ENCODE measurements around the gene FTO.
"Not testable (repeated sequence)": the region's sequence is repeated elsewhere in the genome, so short reads cannot be mapped to it uniquely, and the experiment has no call there.

The FTO gene

GRCh38 chr16:53672461-53672860 is 31.5 kb upstream of the FTO start:
- no peak for DNase-seq (ENCODE audit: low read depth)
- no peak overlapping the region for H3K4me3 ChIP-seq (ENCODE audit: low read depth, low read length)
- TF ChIP-seq, protein P1, sequence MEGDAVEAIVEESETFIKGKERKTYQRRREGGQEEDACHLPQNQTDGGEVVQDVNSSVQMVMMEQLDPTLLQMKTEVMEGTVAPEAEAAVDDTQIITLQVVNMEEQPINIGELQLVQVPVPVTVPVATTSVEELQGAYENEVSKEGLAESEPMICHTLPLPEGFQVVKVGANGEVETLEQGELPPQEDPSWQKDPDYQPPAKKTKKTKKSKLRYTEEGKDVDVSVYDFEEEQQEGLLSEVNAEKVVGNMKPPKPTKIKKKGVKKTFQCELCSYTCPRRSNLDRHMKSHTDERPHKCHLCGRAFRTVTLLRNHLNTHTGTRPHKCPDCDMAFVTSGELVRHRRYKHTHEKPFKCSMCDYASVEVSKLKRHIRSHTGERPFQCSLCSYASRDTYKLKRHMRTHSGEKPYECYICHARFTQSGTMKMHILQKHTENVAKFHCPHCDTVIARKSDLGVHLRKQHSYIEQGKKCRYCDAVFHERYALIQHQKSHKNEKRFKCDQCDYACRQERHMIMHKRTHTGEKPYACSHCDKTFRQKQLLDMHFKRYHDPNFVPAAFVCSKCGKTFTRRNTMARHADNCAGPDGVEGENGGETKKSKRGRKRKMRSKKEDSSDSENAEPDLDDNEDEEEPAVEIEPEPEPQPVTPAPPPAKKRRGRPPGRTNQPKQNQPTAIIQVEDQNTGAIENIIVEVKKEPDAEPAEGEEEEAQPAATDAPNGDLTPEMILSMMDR (IDR thresholded peaks at IDR 0.05; ENCODE audit: insufficient read depth, low read depth, low read length, missing control alignments) = no peak

DNA sequence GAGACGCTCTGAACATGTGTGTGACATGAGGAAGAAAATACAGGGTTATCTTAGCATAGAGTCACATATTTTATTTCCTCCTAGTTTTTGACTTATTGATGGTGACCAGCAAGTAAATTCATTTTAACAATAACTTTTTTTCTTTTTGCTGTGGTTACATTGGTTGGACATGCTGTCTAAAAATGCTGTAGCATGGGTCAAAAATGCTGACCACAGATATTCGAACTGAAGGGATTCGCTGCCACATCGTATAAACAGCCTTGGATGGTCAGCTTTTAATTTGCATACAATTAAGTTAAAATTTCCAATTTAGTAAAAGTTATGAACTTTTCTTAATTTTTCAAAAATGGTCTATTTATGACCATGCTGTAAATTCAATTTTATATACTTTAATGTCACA is 30.8 kb upstream of the FTO start:
- no peak overlapping the region for H3K4me3 ChIP-seq (ENCODE audit: low read depth, low read length)
- TF ChIP-seq, protein P1 (IDR thresholded peaks at IDR 0.05; ENCODE audit: insufficient read depth, low read depth, low read length, missing control alignments) = no peak
- no peak for DNase-seq (ENCODE audit: low read depth)

- no peak overlapping the region for H3K4me3 ChIP-seq (ENCODE audit: low read depth, low read length)
- TF ChIP-seq, protein P1 (IDR thresholded peaks at IDR 0.05; ENCODE audit: insufficient read depth, low read depth, low read length, missing control alignments) = no peak
- DNase-seq (ENCODE audit: low read depth) = no peak
These were observed 25.8 kb upstream of the FTO start for GRCh38 chr16:53678155-53678554.

- TF ChIP-seq, protein P1 (IDR thresholded peaks at IDR 0.05; ENCODE audit: insufficient read depth, low read depth, low read length, missing control alignments) = no peak
- DNase-seq (ENCODE audit: low read depth) = no peak
- H3K4me3 ChIP-seq (ENCODE audit: low read depth, low read length) = no peak overlapping the region
These were observed 25.1 kb upstream of the FTO start for GRCh38 chr16:53678756-53679343.

DNA sequence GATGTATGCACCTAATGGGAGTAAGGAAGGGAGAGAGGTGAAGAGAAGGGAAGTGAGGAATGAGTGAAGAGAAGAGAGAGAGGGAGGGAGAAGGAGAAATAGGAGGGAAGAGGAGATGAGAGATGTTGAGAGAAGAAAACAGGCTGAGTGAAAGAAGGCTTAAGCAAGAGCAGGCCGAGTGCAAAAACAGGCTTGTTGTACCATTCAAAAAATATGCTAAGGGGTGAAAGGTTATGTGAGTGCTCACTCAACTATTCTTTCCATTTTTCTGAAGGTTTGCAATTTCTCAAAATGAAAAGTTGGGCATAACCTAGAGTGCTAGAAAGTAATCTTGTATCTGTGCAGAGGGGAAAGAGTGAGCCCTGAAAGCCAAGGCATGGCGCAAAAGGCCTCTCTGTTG is 23.2 kb upstream of the FTO start:
- no peak for DNase-seq (ENCODE audit: low read depth)
- H3K4me3 ChIP-seq (ENCODE audit: low read depth, low read length) = no peak overlapping the region
- TF ChIP-seq, protein P1 (IDR thresholded peaks at IDR 0.05; ENCODE audit: insufficient read depth, low read depth, low read length, missing control alignments) = no peak

GRCh38 chr16:53681354-53681753 is 22.6 kb upstream of the FTO start:
- TF ChIP-seq, protein P1 (IDR thresholded peaks at IDR 0.05; ENCODE audit: insufficient read depth, low read depth, low read length, missing control alignments) = no peak
- no peak overlapping the region for H3K4me3 ChIP-seq (ENCODE audit: low read depth, low read length)
- DNase-seq (ENCODE audit: low read depth) = no peak

DNA sequence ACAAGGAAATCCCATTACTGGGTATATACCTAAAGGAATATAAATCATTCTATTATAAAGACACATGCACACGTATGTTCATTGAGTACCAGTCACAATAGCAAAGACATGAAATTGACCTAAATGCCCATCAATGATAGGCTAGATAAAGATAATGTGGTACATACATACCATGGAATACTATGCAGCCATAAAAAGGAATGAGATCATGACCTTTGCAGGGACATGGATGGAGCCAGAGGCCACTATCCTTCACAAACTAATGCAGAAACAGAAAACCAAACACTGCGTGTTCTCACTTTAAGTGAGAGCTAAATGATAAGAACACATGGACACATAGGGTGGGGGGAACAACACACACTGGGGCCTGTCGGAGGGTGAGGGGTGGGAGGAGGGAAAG is 18.6 kb upstream of the FTO start:
- not testable (repeated sequence) for DNase-seq (ENCODE audit: low read depth)

More for the DNA sequence above, 18.6 kb upstream of the FTO start:
- H3K4me3 ChIP-seq (ENCODE audit: low read depth, low read length) = not testable (repeated sequence)

All from GM12865 (cell line).